Hepatic stellate cell (primary cell): ENCODE data around the gene TLCD2.
A peak's percentile ranks its signal among the peaks of the same experiment; 100 is the strongest.
"Not testable (repeated sequence)": the region's sequence is repeated elsewhere in the genome, so short reads cannot be mapped to it uniquely, and the experiment has no call there.

Experiments
- DNase-seq: peaks from one replicate; pipeline ENCODE4 v3.0.0; 2011; ENCODE audit warnings: low spot score

Gene TLCD2

DNA sequence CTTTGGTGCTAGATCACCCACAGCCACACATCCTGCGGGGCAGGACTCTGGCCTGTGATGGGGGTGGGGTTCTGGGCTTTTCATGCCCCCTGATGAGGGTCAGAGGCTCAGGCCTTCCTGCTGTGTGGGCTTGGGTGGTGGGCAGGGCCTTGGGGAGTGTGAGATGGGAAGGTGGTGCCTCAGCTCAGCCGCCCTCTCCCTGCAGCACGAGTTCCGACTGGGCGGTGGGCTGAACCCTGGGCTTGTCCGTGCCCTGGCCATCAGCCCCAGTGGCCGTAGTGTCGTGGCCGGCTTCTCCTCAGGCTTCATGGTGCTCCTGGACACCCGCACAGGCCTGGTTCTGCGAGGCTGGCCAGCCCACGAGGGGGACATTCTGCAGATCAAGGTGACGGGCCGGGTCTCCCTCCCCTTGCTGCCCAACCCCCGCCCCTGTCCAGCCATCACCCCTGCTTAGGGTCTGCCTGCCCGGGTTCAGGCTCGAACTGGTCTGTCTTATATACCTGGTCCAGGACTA lies 25.7 kb upstream of the TLCD2 start:
- no peak for DNase-seq

GRCh38 chr17:1735418-1735817 lies 25.2 kb upstream of the TLCD2 start:
- no peak for DNase-seq

GRCh38 chr17:1733759-1734158 lies 23.6 kb upstream of the TLCD2 start:
- no peak for DNase-seq

- DNase-seq, result no peak
Measured at GRCh38 chr17:1732833-1733321, 22.7 kb upstream of the TLCD2 start.

GRCh38 chr17:1732241-1732832 lies 22.2 kb upstream of the TLCD2 start:
- DNase-seq, result no peak

GRCh38 chr17:1731194-1731506 lies 21.0 kb upstream of the TLCD2 start:
- no peak for DNase-seq

- no peak for DNase-seq
Measured at GRCh38 chr17:1730326-1731193, 20.4 kb upstream of the TLCD2 start.

- no peak for DNase-seq
Measured at GRCh38 chr17:1729966-1730325, 19.8 kb upstream of the TLCD2 start.

GRCh38 chr17:1727876-1728630 lies 17.9 kb upstream of the TLCD2 start:
- no peak for DNase-seq

DNA sequence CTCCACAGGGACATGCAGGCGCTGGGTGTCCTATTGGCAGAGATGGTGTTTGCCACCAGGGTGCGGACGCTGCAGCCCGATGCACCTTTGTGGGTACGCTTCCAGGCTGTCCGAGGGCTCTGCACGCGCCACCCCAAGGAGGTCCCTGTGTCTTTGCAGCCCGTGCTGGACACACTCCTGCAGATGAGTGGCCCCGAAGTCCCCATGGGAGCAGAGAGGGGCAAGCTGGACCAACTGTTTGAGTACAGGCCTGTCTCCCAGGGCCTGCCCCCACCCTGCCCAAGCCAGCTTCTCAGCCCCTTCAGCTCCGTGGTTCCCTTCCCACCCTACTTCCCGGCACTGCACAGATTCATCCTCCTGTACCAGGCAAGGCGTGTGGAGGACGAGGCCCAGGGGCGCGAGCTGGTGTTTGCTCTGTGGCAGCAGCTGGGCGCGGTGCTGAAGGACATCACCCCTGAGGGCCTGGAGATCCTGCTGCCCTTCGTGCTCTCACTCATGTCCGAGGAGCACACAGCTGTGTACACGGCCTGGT lies 17.1 kb upstream of the TLCD2 start:
- no peak for DNase-seq

- DNase-seq, result no peak
Measured at GRCh38 chr17:1726626-1727257, 16.6 kb upstream of the TLCD2 start.

- no peak for DNase-seq
Measured at GRCh38 chr17:1725642-1726511, 15.7 kb upstream of the TLCD2 start.

- peak; percentile 59 for DNase-seq
Measured at GRCh38 chr17:1724869-1725641, 14.9 kb upstream of the TLCD2 start.

DNA sequence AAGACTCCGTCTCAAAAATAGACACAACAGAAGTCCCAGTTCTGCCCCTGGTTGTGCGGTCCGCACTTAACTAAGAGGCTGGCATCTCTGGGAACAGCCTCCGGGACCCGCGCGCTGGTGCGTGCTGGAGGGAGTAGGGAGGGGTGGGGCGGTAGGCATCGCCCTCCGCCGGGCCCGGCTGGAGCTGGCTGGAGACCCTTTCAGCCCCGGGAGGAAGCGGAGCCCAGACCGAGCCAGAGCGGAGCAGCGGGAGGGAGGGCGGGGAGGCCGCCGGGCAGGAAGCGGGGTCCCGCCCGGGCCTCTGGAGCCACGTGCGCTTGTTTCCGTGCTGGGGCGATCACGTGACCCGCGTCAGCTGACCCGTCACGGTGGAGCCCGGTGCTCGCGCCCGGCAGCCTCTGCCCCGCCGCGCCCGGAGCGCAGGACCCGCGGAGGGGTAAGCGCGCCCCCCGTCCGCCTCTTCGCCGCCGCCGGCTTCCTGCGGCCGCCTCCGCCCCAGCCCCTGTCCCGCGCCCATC lies 14.2 kb upstream of the TLCD2 start, which contains the start of gene WDR81:
Gene WDR81, plus strand, starts transcription at position 354 of the 518 bp plus-strand sequence. CDS start 256 bp downstream, outside the sequence.
- peak; percentile 93 for DNase-seq

GRCh38 chr17:1722022-1722421 lies 11.8 kb upstream of the TLCD2 start:
- DNase-seq, result not testable (repeated sequence)

DNA sequence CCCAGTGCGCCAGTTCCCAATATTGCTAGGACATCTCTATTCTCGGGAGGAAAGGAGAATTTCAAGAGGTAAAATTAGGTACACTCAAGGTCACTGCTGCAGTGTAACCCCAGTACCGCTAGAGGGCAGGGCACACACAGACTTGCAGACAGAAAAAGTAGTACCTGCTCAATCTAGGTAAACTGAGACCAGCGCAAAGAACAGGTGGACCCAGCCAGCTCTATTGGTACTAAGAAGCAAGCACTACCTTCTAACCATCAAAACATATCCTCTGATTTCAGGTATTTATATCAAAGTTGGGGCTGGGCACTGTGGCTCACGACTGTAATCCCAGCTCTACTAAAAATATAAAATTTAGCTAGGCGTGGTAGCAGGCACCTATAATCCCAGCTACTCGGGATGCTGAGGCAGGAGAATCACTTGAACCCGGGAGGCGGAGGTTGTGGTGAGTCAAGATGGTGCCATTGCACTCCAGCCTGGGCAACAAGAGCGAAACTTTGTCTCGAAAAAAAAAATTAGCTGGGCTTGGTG lies 10.7 kb upstream of the TLCD2 start:
- peak; percentile 47 for DNase-seq

DNA sequence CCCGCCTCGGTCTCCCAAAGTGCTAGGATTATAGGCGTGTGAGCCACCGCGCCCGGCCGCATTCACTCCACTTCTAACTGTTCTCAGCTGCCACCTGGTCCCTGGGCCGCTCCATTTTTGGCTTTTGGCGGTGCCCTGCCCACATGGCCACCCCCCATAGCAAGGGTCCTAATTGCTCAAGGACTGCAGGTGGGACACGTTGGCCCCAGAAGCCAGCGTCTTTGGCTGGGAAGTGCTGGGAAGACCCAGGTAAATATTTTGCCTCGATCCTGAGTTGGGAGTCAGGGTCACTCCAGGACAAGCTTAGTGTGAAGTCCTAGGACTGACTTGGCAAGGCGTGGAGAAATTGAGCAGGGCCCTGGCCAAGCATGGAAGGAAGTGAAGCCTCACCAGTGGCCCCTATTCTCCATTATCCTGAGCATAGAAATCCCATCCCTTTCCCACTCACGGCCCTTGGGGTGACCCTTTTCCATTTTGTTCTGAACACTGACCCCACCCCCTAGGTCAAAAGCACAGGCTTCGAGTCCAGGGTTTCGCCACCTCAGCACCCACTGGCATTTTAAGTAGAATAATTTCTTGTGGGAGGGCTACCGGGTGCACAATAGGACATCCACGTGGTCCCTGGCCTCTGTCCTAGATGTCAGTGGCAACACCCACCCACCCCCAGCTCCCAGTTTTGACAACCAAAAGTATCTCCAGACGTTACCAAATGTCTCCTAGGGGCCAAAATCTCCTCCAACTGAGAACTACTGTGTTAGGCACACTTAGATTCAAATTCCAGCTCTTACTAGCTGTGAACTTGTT lies 8.4 kb upstream of the TLCD2 start:
- no peak for DNase-seq

DNA sequence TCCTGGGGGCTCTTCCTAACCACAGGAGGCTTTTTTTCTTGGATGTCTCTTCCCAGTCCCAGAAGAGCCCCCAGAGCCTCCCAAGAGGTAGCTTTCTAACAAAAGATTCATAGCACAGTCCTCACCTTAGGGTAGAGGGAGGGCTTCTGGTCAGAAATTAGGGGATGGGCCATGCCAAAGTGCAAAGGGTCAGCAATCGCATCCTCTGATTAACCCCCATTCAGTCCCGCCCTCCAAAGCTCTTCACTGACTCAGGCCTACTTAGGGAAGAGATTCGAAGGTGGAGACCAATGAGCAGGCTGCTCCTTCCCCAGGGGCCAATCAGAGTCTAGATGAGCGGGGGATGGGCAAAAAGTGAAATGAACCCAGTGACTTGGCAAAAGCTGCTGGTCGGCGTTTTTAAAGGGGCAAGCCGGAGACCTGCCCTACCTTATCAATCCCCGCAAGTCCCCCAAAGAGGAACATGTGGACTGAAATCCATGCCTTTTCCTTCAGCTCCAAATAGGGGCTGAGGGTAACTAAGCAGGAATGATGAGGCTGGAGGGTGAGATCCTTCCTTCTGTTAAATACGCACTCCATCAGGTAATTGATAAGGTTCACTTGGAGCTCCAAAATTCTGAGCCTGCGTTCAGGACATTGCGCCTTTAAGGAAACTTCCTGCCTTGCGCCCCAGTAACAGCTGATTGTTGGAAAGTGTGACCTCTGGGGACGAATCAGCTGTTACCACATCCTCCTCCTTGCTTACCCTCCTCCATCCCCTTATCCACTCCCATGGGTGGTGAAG lies 6.9 kb upstream of the TLCD2 start:
- DNase-seq, result peak; percentile 99
